Parathyroid adenoma (tissue), 2 donors: ENCODE data around the gene ACSS2.
A peak's percentile ranks its signal among the peaks of the same experiment; 100 is the strongest.

Experiments
- H2AFZ ChIP-seq: fragments of 300-600 bp; sonication (generic); one replicate; pipeline ENCODE4 v1.7.0; 2017; ENCODE audit warnings: antibody characterized with exemption, mild to moderate bottlenecking
- H3K27ac ChIP-seq: fragments of 300-600 bp; sonication (generic); one replicate; pipeline ENCODE4 v1.7.0; 2017
- H3K27me3 ChIP-seq: fragments of 300-600 bp; sonication (generic); one replicate; pipeline ENCODE4 v1.7.0; 2017; ENCODE audit warnings: low read length; ENCODE audit not compliant: control insufficient read depth, insufficient read depth
- H3K36me3 ChIP-seq: fragments of 300-600 bp; sonication (generic); one replicate; pipeline ENCODE4 v1.7.0; 2017; ENCODE audit warnings: low read length; ENCODE audit not compliant: control insufficient read depth, insufficient read depth
- H3K4me1 ChIP-seq: fragments of 300-600 bp; sonication (generic); one replicate; pipeline ENCODE4 v1.7.0; 2017; ENCODE audit warnings: control low read depth
- H3K4me2 ChIP-seq: fragments of 300-600 bp; sonication (generic); one replicate; pipeline ENCODE4 v1.7.0; 2017; ENCODE audit warnings: low read length
- H3K4me3 ChIP-seq: fragments of 300-600 bp; sonication (generic); one replicate; pipeline ENCODE4 v1.7.0; 2017; ENCODE audit warnings: low read depth, low read length
- H3K79me2 ChIP-seq: fragments of 300-600 bp; sonication (generic); one replicate; pipeline ENCODE4 v1.7.0; 2017; ENCODE audit warnings: control low read depth
- H3K9ac ChIP-seq: fragments of 300-600 bp; sonication (generic); one replicate; pipeline ENCODE4 v1.7.0; 2017; ENCODE audit warnings: mild to moderate bottlenecking
- H3K9me3 ChIP-seq: fragments of 300-600 bp; sonication (generic); one replicate; pipeline ENCODE4 v1.7.0; 2017; ENCODE audit warnings: low read length; ENCODE audit not compliant: control insufficient read depth
- TF ChIP-seq, protein P1 (sequence below): fragments of 300-600 bp; sonication (generic); IDR thresholded peaks from one replicate; pipeline ENCODE4 v1.7.0; 2017; ENCODE audit warnings: antibody characterized with exemption, mild to moderate bottlenecking
- donor health status: primary hyperparathyroidism.

Gene ACSS2

DNA sequence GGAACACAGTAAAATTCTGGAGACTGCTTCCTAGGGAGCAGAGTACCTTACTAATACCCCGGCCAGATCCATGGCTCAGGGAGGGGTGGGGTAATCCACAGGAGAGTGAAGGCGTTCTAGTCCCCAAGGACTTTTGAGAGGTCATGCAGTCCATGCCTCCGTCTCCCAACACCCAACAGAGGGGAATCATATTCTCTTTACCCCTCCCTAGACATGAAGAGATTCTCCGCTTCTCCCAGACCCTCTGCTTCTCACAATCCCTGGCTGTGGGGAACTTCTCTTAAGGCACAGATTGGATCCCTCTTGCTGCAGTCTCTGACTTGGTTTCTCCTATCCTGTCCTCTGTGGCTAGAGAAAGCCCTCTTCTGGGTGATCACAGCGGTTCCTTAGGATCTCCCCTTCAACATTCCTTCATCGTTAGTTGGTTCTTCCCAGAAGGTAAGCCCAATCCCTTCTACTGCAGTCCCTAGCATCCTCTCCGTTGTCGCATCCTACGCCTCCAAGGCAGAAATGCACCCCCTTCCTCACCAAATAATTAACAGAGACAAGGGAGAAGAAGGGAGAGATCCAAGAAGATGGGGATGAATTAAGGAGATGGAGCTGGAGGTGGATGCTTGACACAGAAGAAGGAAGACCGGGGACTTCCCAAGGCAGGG, 4.3 kb upstream of the ACSS2 start:
- Histone ChIP-seq H3K9me3 (no peaks in the 10 kb centered on the region), H3K4me1 (peaks cover 25% of the 10 kb centered on the region), H3K27me3 (no peaks in the 10 kb centered on the region), H3K79me2 (peaks cover 2% of the 10 kb centered on the region), H3K4me3 (peak overlapping the region; percentile 85), H3K4me2 (peak overlapping the region; percentile 77), H3K27ac (peak overlapping the region; percentile 31), H2AFZ (peak overlapping the region; percentile 96), H3K36me3 (no peaks in the 10 kb centered on the region), H3K9ac (no peak overlapping the region)
- TF ChIP-seq, protein P1, sequence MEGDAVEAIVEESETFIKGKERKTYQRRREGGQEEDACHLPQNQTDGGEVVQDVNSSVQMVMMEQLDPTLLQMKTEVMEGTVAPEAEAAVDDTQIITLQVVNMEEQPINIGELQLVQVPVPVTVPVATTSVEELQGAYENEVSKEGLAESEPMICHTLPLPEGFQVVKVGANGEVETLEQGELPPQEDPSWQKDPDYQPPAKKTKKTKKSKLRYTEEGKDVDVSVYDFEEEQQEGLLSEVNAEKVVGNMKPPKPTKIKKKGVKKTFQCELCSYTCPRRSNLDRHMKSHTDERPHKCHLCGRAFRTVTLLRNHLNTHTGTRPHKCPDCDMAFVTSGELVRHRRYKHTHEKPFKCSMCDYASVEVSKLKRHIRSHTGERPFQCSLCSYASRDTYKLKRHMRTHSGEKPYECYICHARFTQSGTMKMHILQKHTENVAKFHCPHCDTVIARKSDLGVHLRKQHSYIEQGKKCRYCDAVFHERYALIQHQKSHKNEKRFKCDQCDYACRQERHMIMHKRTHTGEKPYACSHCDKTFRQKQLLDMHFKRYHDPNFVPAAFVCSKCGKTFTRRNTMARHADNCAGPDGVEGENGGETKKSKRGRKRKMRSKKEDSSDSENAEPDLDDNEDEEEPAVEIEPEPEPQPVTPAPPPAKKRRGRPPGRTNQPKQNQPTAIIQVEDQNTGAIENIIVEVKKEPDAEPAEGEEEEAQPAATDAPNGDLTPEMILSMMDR: no peak

DNA sequence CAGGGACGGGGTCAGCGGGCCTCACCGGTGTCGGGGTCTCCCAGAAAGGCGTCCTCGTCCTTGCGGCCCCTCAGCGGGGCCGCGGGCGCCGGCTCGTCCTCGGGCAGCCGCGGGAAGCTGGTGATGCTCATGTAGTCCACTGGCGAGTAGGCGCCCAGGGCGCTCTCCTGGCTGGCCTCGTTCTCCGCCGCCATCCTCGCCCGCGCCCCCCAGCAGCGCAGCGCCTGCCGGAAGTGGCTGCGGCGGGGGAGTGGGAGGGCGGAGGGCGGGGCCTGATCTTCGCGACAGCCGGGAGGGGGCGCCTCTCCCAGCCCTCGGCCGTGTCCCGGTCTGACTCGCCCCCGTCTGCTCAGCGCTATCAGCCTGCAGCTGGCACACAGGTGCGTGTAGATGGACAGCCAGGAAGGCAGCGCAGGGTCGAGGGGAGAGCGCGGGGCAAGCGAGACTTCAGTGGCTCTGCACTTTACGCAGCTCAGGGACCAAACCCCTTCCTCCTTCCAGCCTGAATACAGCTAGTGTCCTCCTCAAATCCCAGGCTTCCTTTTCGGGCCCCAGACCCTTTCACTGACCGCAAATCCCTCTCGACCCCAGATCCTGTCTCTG, 3.7 kb upstream of the ACSS2 start, which contains the start of gene GGT7:
Gene GGT7 (minus strand): TSS at position 235 of the 603 bp plus-strand sequence. CDS start 41 bp downstream, at position 194.
- Histone ChIP-seq H3K9ac (no peak within 1 kb of the TSS), H3K79me2 (peaks cover 2% of the 10 kb centered on the region), H3K27me3 (no peaks in the 10 kb centered on the region), H3K27ac (peak within 1 kb of the TSS; percentile 31), H3K9me3 (no peaks in the 10 kb centered on the region), H2AFZ (peak within 1 kb of the TSS; percentile 96), H3K4me1 (peaks cover 25% of the 10 kb centered on the region), H3K36me3 (no peaks in the 10 kb centered on the region), H3K4me2 (peak within 1 kb of the TSS; percentile 77), H3K4me3 (peak within 1 kb of the TSS; percentile 85)
- TF ChIP-seq, protein P1: peak; percentile 76

DNA sequence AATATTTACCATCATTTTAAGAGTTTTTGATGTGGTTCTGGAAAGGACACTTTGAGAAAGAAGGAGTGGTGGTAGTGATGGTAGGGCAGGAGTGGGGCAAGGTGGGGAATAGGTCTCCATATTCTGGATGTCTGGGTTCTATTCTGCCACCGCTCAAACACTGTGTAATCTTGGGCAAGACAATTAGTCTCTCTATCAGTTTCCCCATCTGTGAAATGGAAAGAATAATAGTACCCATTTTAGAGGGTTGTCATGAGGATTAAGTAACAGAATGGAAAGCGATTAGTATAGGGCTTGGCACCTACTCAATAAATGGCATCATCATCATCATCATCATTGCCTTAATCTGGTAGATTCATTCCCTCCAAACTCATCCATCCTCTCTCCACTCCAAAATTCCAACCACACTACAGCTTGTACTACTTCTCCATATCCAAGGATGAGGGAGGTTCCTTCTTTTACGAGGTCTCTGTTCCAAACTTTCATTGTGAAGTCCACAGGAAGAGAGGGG, 2.8 kb upstream of the ACSS2 start:
- Histone ChIP-seq H3K36me3 (no peaks in the 10 kb centered on the region), H3K27me3 (no peaks in the 10 kb centered on the region), H3K4me3 (peak overlapping the region; percentile 85), H3K9me3 (no peaks in the 10 kb centered on the region), H3K79me2 (peaks cover 2% of the 10 kb centered on the region), H3K9ac (no peak overlapping the region), H2AFZ (peak overlapping the region; percentile 96), H3K27ac (peak overlapping the region; percentile 31), H3K4me1 (peaks cover 25% of the 10 kb centered on the region), H3K4me2 (peak overlapping the region; percentile 77)
- TF ChIP-seq, protein P1: no peak

- TF ChIP-seq, protein P1: peak; percentile 87
- no peaks in the 10 kb centered on the region for H3K9me3 ChIP-seq
- no peaks in the 10 kb centered on the region for H3K27me3 ChIP-seq
- H3K4me2 ChIP-seq: peak overlapping the region; percentile 0
- H3K79me2 ChIP-seq: peaks cover 2% of the 10 kb centered on the region
- H2AFZ ChIP-seq: no peak overlapping the region
- no peak overlapping the region for H3K9ac ChIP-seq
- no peak overlapping the region for H3K27ac ChIP-seq
- peak overlapping the region; percentile 85 for H3K4me3 ChIP-seq
- peaks cover 25% of the 10 kb centered on the region for H3K4me1 ChIP-seq
- H3K36me3 ChIP-seq: no peaks in the 10 kb centered on the region
Observed at GRCh38 chr20:34874094-34874654, 2.2 kb upstream of the ACSS2 start.
